ENCODE measurements around the gene PMS1.
A peak's percentile ranks its signal among the peaks of the same experiment; 100 is the strongest.

PMS1 gene

GRCh38 chr2:189794310-189794709 lies 10.1 kb downstream of the PMS1 start:
- Histone ChIP-seq H3K27me3 (replicated peaks in 2 of 5; ENCODE audit: control insufficient read depth in 4 of 5, insufficient read depth in 5 of 5, low read length in 4 of 5) (no peaks in the 10 kb centered on the region), H3K4me3 (ENCODE audit: control insufficient read depth in 1 of 7, extremely low read depth in 1 of 7, insufficient read depth in 4 of 7, low read depth in 2 of 7, low read length in 6 of 7) (no peak overlapping the region), H3K27ac (ENCODE audit: insufficient read depth in 1 of 2, low read depth in 1 of 2, low read length in 2 of 2, poor library complexity in 1 of 2, severe bottlenecking in 2 of 2) (no peak overlapping the region), H3K36me3 (ENCODE audit: control insufficient read depth in 4 of 4, insufficient read depth in 4 of 4, low read length in 3 of 4) (peaks cover 18 to 54% (median 36%) of the 10 kb centered on the region in 4 experiments), H3K9me3 (ENCODE audit: control extremely low read depth in 1 of 5, control insufficient read depth in 4 of 5, insufficient read depth in 2 of 5, low read depth in 1 of 5, low read length in 4 of 5) (no peaks in the 10 kb centered on the region), H3K4me1 (ENCODE audit: control extremely low read depth in 1 of 4, control insufficient read depth in 4 of 4, insufficient read depth in 4 of 4, low read length in 3 of 4) (no peaks in the 10 kb centered on the region)
- POLR2A ChIA-PET, result no interaction called here
- DNase-seq, result no peak
- WGBS (ENCODE audit: insufficient coverage), result no CpG with 5 or more reads among the region's 1 CpG
- CTCF ChIA-PET, result interaction anchor here (1.5 to 1.8 kb wide), 2 partner anchors 8 to 134 kb away, joined by 4 read pairs; no protein-coding TSS in a partner anchor

- Histone ChIP-seq H3K27ac (ENCODE audit: insufficient read depth in 1 of 2, low read depth in 1 of 2, low read length in 2 of 2, poor library complexity in 1 of 2, severe bottlenecking in 2 of 2) (peak overlapping the region in 1 of 2 experiments; percentile 3), H3K4me3 (ENCODE audit: control insufficient read depth in 1 of 7, extremely low read depth in 1 of 7, insufficient read depth in 4 of 7, low read depth in 2 of 7, low read length in 6 of 7) (no peak overlapping the region), H3K27me3 (replicated peaks in 2 of 5; ENCODE audit: control insufficient read depth in 4 of 5, insufficient read depth in 5 of 5, low read length in 4 of 5) (no peaks in the 10 kb centered on the region), H3K9me3 (ENCODE audit: control extremely low read depth in 1 of 5, control insufficient read depth in 4 of 5, insufficient read depth in 2 of 5, low read depth in 1 of 5, low read length in 4 of 5) (no peaks in the 10 kb centered on the region), H3K36me3 (ENCODE audit: control insufficient read depth in 4 of 4, insufficient read depth in 4 of 4, low read length in 3 of 4) (peaks cover 15 to 59% (median 42%) of the 10 kb centered on the region in 4 experiments), H3K4me1 (ENCODE audit: control extremely low read depth in 1 of 4, control insufficient read depth in 4 of 4, insufficient read depth in 4 of 4, low read length in 3 of 4) (no peaks in the 10 kb centered on the region)
- ChIA-PET CTCF (interaction anchor here (0.9 to 2.0 kb wide), 6 partner anchors 8 to 325 kb away, joined by 3 to 8 read pairs (median 4); no protein-coding TSS in a partner anchor), POLR2A (no interaction called here)
- 98% methylated on average over 5 of the region's 6 CpGs for WGBS (ENCODE audit: insufficient coverage)
- DNase-seq, result no peak
Observed at GRCh38 chr2:189797902-189798301, 13.7 kb downstream of the PMS1 start.

GRCh38 chr2:189798312-189799029 lies 14.2 kb downstream of the PMS1 start:
- WGBS (ENCODE audit: insufficient coverage), result no CpG with 5 or more reads among the region's 4 CpGs
- H3K9me3 ChIP-seq (ENCODE audit: control extremely low read depth in 1 of 5, control insufficient read depth in 4 of 5, insufficient read depth in 2 of 5, low read depth in 1 of 5, low read length in 4 of 5), result no peaks in the 10 kb centered on the region
- ChIA-PET CTCF (interaction anchor here (0.8 to 2.0 kb wide), 16 partner anchors 8 to 480 kb away, joined by 3 to 11 read pairs (median 4); no protein-coding TSS in a partner anchor), POLR2A (interaction anchor here (0.6 kb wide), 1 partner anchor 14 kb away, joined by 3 read pairs; the partner anchor contains the start of genes ORMDL1 and PMS1)
- no peaks in the 10 kb centered on the region for H3K4me1 ChIP-seq (ENCODE audit: control extremely low read depth in 1 of 4, control insufficient read depth in 4 of 4, insufficient read depth in 4 of 4, low read length in 3 of 4)
- no peak overlapping the region for H3K27ac ChIP-seq (ENCODE audit: insufficient read depth in 1 of 2, low read depth in 1 of 2, low read length in 2 of 2, poor library complexity in 1 of 2, severe bottlenecking in 2 of 2)
- no peaks in the 10 kb centered on the region for H3K27me3 ChIP-seq (replicated peaks in 2 of 5; ENCODE audit: control insufficient read depth in 4 of 5, insufficient read depth in 5 of 5, low read length in 4 of 5)
- peak; percentile 40 to 72 (median 62) for DNase-seq
- no peak overlapping the region for H3K4me3 ChIP-seq (ENCODE audit: control insufficient read depth in 1 of 7, extremely low read depth in 1 of 7, insufficient read depth in 4 of 7, low read depth in 2 of 7, low read length in 6 of 7)
- peaks cover 12 to 57% (median 37%) of the 10 kb centered on the region in 4 experiments for H3K36me3 ChIP-seq (ENCODE audit: control insufficient read depth in 4 of 4, insufficient read depth in 4 of 4, low read length in 3 of 4)

- Histone ChIP-seq H3K27ac (ENCODE audit: insufficient read depth in 1 of 2, low read depth in 1 of 2, low read length in 2 of 2, poor library complexity in 1 of 2, severe bottlenecking in 2 of 2) (no peak overlapping the region), H3K4me3 (ENCODE audit: control insufficient read depth in 1 of 7, extremely low read depth in 1 of 7, insufficient read depth in 4 of 7, low read depth in 2 of 7, low read length in 6 of 7) (no peak overlapping the region), H3K27me3 (replicated peaks in 2 of 5; ENCODE audit: control insufficient read depth in 4 of 5, insufficient read depth in 5 of 5, low read length in 4 of 5) (no peaks in the 10 kb centered on the region), H3K4me1 (ENCODE audit: control extremely low read depth in 1 of 4, control insufficient read depth in 4 of 4, insufficient read depth in 4 of 4, low read length in 3 of 4) (no peaks in the 10 kb centered on the region), H3K36me3 (ENCODE audit: control insufficient read depth in 4 of 4, insufficient read depth in 4 of 4, low read length in 3 of 4) (peaks cover 12 to 56% (median 35%) of the 10 kb centered on the region in 4 experiments), H3K9me3 (ENCODE audit: control extremely low read depth in 1 of 5, control insufficient read depth in 4 of 5, insufficient read depth in 2 of 5, low read depth in 1 of 5, low read length in 4 of 5) (no peaks in the 10 kb centered on the region)
- ChIA-PET CTCF (interaction anchor here (0.8 to 2.0 kb wide), 16 partner anchors 9 to 479 kb away, joined by 3 to 11 read pairs (median 4); no protein-coding TSS in a partner anchor), POLR2A (no interaction called here)
- DNase-seq, result no peak
Observed at GRCh38 chr2:189799030-189799331, 14.7 kb downstream of the PMS1 start.

- ChIA-PET CTCF (interaction anchor here (1.3 to 2.0 kb wide), 6 partner anchors 9 to 273 kb away, joined by 3 to 8 read pairs (median 4); no protein-coding TSS in a partner anchor), POLR2A (no interaction called here)
- DNase-seq, result no peak
- Histone ChIP-seq H3K4me1 (ENCODE audit: control extremely low read depth in 1 of 4, control insufficient read depth in 4 of 4, insufficient read depth in 4 of 4, low read length in 3 of 4) (no peaks in the 10 kb centered on the region), H3K27ac (ENCODE audit: insufficient read depth in 1 of 2, low read depth in 1 of 2, low read length in 2 of 2, poor library complexity in 1 of 2, severe bottlenecking in 2 of 2) (no peak overlapping the region), H3K36me3 (ENCODE audit: control insufficient read depth in 4 of 4, insufficient read depth in 4 of 4, low read length in 3 of 4) (peaks cover 12 to 57% (median 35%) of the 10 kb centered on the region in 4 experiments), H3K4me3 (ENCODE audit: control insufficient read depth in 1 of 7, extremely low read depth in 1 of 7, insufficient read depth in 4 of 7, low read depth in 2 of 7, low read length in 6 of 7) (no peak overlapping the region), H3K9me3 (ENCODE audit: control extremely low read depth in 1 of 5, control insufficient read depth in 4 of 5, insufficient read depth in 2 of 5, low read depth in 1 of 5, low read length in 4 of 5) (no peaks in the 10 kb centered on the region), H3K27me3 (replicated peaks in 2 of 5; ENCODE audit: control insufficient read depth in 4 of 5, insufficient read depth in 5 of 5, low read length in 4 of 5) (no peaks in the 10 kb centered on the region)
- WGBS (ENCODE audit: insufficient coverage), result no CpG with 5 or more reads among the region's 2 CpGs
Observed at GRCh38 chr2:189799531-189799930, 15.3 kb downstream of the PMS1 start.

GRCh38 chr2:189802396-189802912 lies 18.2 kb downstream of the PMS1 start:
- Histone ChIP-seq H3K27ac (ENCODE audit: insufficient read depth in 1 of 2, low read depth in 1 of 2, low read length in 2 of 2, poor library complexity in 1 of 2, severe bottlenecking in 2 of 2) (no peak overlapping the region), H3K4me1 (ENCODE audit: control extremely low read depth in 1 of 4, control insufficient read depth in 4 of 4, insufficient read depth in 4 of 4, low read length in 3 of 4) (no peaks in the 10 kb centered on the region), H3K27me3 (replicated peaks in 2 of 5; ENCODE audit: control insufficient read depth in 4 of 5, insufficient read depth in 5 of 5, low read length in 4 of 5) (no peaks in the 10 kb centered on the region), H3K9me3 (ENCODE audit: control extremely low read depth in 1 of 5, control insufficient read depth in 4 of 5, insufficient read depth in 2 of 5, low read depth in 1 of 5, low read length in 4 of 5) (no peaks in the 10 kb centered on the region), H3K36me3 (ENCODE audit: control insufficient read depth in 4 of 4, insufficient read depth in 4 of 4, low read length in 3 of 4) (peaks cover 9 to 46% (median 26%) of the 10 kb centered on the region in 4 experiments), H3K4me3 (ENCODE audit: control insufficient read depth in 1 of 7, extremely low read depth in 1 of 7, insufficient read depth in 4 of 7, low read depth in 2 of 7, low read length in 6 of 7) (no peak overlapping the region)
- DNase-seq, result no peak
- CTCF ChIA-PET, result interaction anchor here (1.0 to 1.4 kb wide), 3 partner anchors 9 to 267 kb away, joined by 4 to 5 read pairs (median 4); no protein-coding TSS in a partner anchor
- 100% methylated on average over 2 of the region's 2 CpGs for WGBS (ENCODE audit: insufficient coverage)
- POLR2A ChIA-PET, result no interaction called here

GRCh38 chr2:189803431-189803830 lies 19.2 kb downstream of the PMS1 start:
- H3K36me3 ChIP-seq (ENCODE audit: control insufficient read depth in 4 of 4, insufficient read depth in 4 of 4, low read length in 3 of 4), result peaks cover 7 to 46% (median 26%) of the 10 kb centered on the region in 4 experiments
- no peak overlapping the region for H3K4me3 ChIP-seq (ENCODE audit: control insufficient read depth in 1 of 7, extremely low read depth in 1 of 7, insufficient read depth in 4 of 7, low read depth in 2 of 7, low read length in 6 of 7)
- H3K4me1 ChIP-seq (ENCODE audit: control extremely low read depth in 1 of 4, control insufficient read depth in 4 of 4, insufficient read depth in 4 of 4, low read length in 3 of 4), result no peaks in the 10 kb centered on the region
- H3K27me3 ChIP-seq (replicated peaks in 2 of 5; ENCODE audit: control insufficient read depth in 4 of 5, insufficient read depth in 5 of 5, low read length in 4 of 5), result no peaks in the 10 kb centered on the region
- H3K9me3 ChIP-seq (ENCODE audit: control extremely low read depth in 1 of 5, control insufficient read depth in 4 of 5, insufficient read depth in 2 of 5, low read depth in 1 of 5, low read length in 4 of 5), result no peaks in the 10 kb centered on the region
- no CpG with 5 or more reads among the region's 3 CpGs for WGBS (ENCODE audit: insufficient coverage)
- H3K27ac ChIP-seq (ENCODE audit: insufficient read depth in 1 of 2, low read depth in 1 of 2, low read length in 2 of 2, poor library complexity in 1 of 2, severe bottlenecking in 2 of 2), result no peak overlapping the region
- ChIA-PET POLR2A (no interaction called here), CTCF (interaction anchor here (1.4 kb wide), 1 partner anchor 266 kb away, joined by 5 read pairs; no protein-coding TSS in a partner anchor)
- DNase-seq, result no peak
